ENCODE measurements around the gene AIMP1. TPM values are rescaled to one million over a fixed set of nuclear protein-coding genes. Genes with fewer than 3 reads are reported as not detected.

The AIMP1 gene
- total RNA-seq, 2 experiments from 2014 or later = 47.1 to 58.0 TPM

DNA sequence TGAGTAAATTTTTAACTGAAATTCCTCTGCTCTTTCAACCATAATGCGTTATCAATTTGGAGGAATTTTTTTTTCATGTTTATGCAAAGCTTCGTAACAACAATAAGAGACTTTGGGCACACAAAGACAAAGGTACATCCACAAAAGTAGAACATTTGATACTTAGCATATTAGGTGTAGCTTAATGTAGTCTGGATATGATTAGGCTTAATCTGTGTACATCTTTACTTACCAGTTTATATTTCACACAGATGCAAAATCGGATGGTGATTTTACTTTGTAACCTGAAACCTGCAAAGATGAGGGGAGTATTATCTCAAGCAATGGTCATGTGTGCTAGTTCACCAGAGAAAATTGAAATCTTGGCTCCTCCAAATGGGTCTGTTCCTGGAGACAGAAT lies 20.3 kb downstream of the AIMP1 start:
- Mint-ChIP-seq H3K9me3 (ENCODE audit: insufficient read depth) (peaks cover 16% of the 10 kb centered on the region), H3K4me1 (ENCODE audit: low read depth) (peaks cover 10% of the 10 kb centered on the region), H3K27me3 (ENCODE audit: low read depth) (no peaks in the 10 kb centered on the region), H3K4me3 (no peak overlapping the region), H3K36me3 (ENCODE audit: low read depth) (peaks cover 78% of the 10 kb centered on the region), H3K27ac (no peak overlapping the region)
- ChIA-PET CTCF (no interaction called here), POLR2A (no interaction called here)
- DNase-seq (no peak), ATAC-seq (no peak)

GRCh38 chr4:106337916-106338315 lies 21.6 kb downstream of the AIMP1 start:
- CTCF ChIA-PET = no interaction called here
- Mint-ChIP-seq H3K36me3 (ENCODE audit: low read depth) (peaks cover 84% of the 10 kb centered on the region), H3K27me3 (ENCODE audit: low read depth) (no peaks in the 10 kb centered on the region), H3K4me1 (ENCODE audit: low read depth) (peaks cover 12% of the 10 kb centered on the region), H3K9me3 (ENCODE audit: insufficient read depth) (peaks cover 16% of the 10 kb centered on the region), H3K4me3 (no peak overlapping the region), H3K27ac (no peak overlapping the region)
- DNase-seq = no peak
- no peak for ATAC-seq
- POLR2A ChIA-PET = no interaction called here

GRCh38 chr4:106338671-106339070 lies 22.3 kb downstream of the AIMP1 start:
- Mint-ChIP-seq H3K4me3 (no peak overlapping the region), H3K4me1 (ENCODE audit: low read depth) (peaks cover 12% of the 10 kb centered on the region), H3K36me3 (ENCODE audit: low read depth) (peaks cover 82% of the 10 kb centered on the region), H3K9me3 (ENCODE audit: insufficient read depth) (peaks cover 16% of the 10 kb centered on the region), H3K27me3 (ENCODE audit: low read depth) (no peaks in the 10 kb centered on the region), H3K27ac (no peak overlapping the region)
- POLR2A ChIA-PET = interaction anchor here (2.0 kb wide), 1 partner anchor 23 kb away, joined by 4 read pairs; the partner anchor contains the start of genes AIMP1 and TBCK
- DNase-seq = no peak
- CTCF ChIA-PET = no interaction called here
- no peak for ATAC-seq

- ChIA-PET POLR2A (interaction anchor here (2.0 kb wide), 1 partner anchor 24 kb away, joined by 4 read pairs; the partner anchor contains the start of genes AIMP1 and TBCK), CTCF (no interaction called here)
- DNase-seq (no peak), ATAC-seq (no peak)
- Mint-ChIP-seq H3K27me3 (ENCODE audit: low read depth) (no peaks in the 10 kb centered on the region), H3K27ac (no peak overlapping the region), H3K4me1 (ENCODE audit: low read depth) (peaks cover 12% of the 10 kb centered on the region), H3K9me3 (ENCODE audit: insufficient read depth) (peaks cover 16% of the 10 kb centered on the region), H3K36me3 (ENCODE audit: low read depth) (peaks cover 84% of the 10 kb centered on the region), H3K4me3 (no peak overlapping the region)
These were observed 23.1 kb downstream of the AIMP1 start for GRCh38 chr4:106339431-106339830.

GRCh38 chr4:106340774-106341173 lies 24.4 kb downstream of the AIMP1 start:
- ChIA-PET POLR2A (no interaction called here), CTCF (no interaction called here)
- no peak overlapping the region for H3K4me3 Mint-ChIP-seq
- H3K4me1 Mint-ChIP-seq (ENCODE audit: low read depth) = peaks cover 12% of the 10 kb centered on the region
- H3K27ac Mint-ChIP-seq = no peak overlapping the region
- H3K9me3 Mint-ChIP-seq (ENCODE audit: insufficient read depth) = peaks cover 16% of the 10 kb centered on the region
- peaks cover 75% of the 10 kb centered on the region for H3K36me3 Mint-ChIP-seq (ENCODE audit: low read depth)
- DNase-seq = no peak
- H3K27me3 Mint-ChIP-seq (ENCODE audit: low read depth) = no peaks in the 10 kb centered on the region
- ATAC-seq = no peak

DNA sequence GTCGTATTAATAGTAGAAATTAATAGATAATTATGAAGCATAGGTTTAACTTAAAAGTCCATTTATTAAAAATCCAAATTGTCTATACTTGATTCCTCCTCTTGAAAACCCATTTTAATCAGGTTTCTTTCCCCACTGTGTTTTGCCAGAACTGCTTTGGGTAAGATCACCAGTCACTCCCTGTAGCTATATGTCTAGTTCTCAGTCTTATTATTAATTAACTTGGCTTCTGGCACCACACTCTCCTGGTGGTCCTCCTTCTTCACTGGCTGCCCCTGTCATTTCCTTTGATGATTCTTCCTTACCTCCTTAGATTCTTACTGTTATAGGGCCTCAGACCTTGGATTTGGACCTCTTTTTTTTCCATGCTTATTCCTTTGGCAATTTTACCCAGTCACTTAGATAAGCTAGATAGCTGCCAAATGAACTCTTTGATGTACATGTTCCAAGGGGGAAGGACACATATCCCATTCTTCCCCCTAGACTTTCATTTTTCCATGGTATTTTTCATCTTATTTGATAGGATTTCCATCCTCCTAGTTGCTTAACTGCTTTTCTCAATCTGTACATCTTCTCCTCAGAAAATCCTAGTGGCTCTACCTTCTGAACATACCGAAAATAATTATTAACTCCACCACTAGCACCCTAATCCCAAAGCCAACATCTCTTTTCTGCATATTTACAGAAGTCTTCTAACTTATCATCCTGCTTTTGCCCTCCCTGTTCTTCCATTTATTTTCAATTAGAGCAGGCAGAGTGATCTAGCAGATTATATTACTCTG lies 27.7 kb downstream of the AIMP1 start:
- Mint-ChIP-seq H3K4me3 (no peak overlapping the region), H3K9me3 (ENCODE audit: insufficient read depth) (peaks cover 4% of the 10 kb centered on the region), H3K4me1 (ENCODE audit: low read depth) (peaks cover 12% of the 10 kb centered on the region), H3K27ac (no peak overlapping the region), H3K36me3 (ENCODE audit: low read depth) (peaks cover 54% of the 10 kb centered on the region), H3K27me3 (ENCODE audit: low read depth) (no peaks in the 10 kb centered on the region)
- ChIA-PET CTCF (interaction anchor here (1.1 kb wide), 1 partner anchor 16 kb away, joined by 3 read pairs; no protein-coding TSS in a partner anchor), POLR2A (no interaction called here)
- ATAC-seq (no peak), DNase-seq (no peak)

GRCh38 chr4:106344647-106344970 lies 28.3 kb downstream of the AIMP1 start:
- POLR2A ChIA-PET = no interaction called here
- Mint-ChIP-seq H3K4me3 (no peak overlapping the region), H3K9me3 (ENCODE audit: insufficient read depth) (no peaks in the 10 kb centered on the region), H3K36me3 (ENCODE audit: low read depth) (peaks cover 53% of the 10 kb centered on the region), H3K4me1 (ENCODE audit: low read depth) (peaks cover 10% of the 10 kb centered on the region), H3K27ac (no peak overlapping the region), H3K27me3 (ENCODE audit: low read depth) (no peaks in the 10 kb centered on the region)
- no peak for DNase-seq
- CTCF ChIA-PET = interaction anchor here (1.1 kb wide), 1 partner anchor 16 kb away, joined by 3 read pairs; no protein-coding TSS in a partner anchor
- no peak for ATAC-seq

- Mint-ChIP-seq H3K27me3 (ENCODE audit: low read depth) (no peaks in the 10 kb centered on the region), H3K36me3 (ENCODE audit: low read depth) (peaks cover 34% of the 10 kb centered on the region), H3K9me3 (ENCODE audit: insufficient read depth) (no peaks in the 10 kb centered on the region), H3K4me1 (ENCODE audit: low read depth) (peaks cover under 1% of the 10 kb centered on the region), H3K27ac (no peak overlapping the region), H3K4me3 (no peak overlapping the region)
- DNase-seq (no peak), ATAC-seq (no peak)
- CTCF ChIA-PET = interaction anchor here (1.0 to 1.9 kb wide), 3 partner anchors 16 to 22 kb away, joined by 3 to 7 read pairs (median 3); no protein-coding TSS in a partner anchor
- POLR2A ChIA-PET = no interaction called here
These were observed 30.8 kb downstream of the AIMP1 start for GRCh38 chr4:106347167-106347566.

DNA sequence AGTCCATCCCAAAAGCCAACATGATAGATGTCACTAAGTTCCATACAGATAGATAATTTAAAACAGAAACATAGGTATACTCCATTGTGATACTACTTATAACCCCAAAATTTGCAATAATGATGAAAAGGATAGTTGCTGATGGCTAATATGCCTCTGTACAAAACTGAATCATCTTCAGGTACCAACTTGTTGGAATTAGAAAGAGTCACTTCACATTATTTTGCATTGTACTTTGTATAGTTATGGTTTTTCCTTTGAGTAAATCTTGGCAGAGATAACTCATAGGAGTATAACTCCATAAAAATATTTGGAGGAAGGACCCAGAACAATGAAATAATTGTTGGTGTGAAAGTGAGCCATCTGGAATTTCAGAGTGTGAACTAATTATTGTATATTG lies 34.7 kb downstream of the AIMP1 start:
- ChIA-PET CTCF (interaction anchor here (1.3 kb wide), 1 partner anchor 19 kb away, joined by 5 read pairs; no protein-coding TSS in a partner anchor), POLR2A (no interaction called here)
- ATAC-seq (no peak), DNase-seq (no peak)
- H3K27ac Mint-ChIP-seq = no peak overlapping the region
- no peaks in the 10 kb centered on the region for H3K9me3 Mint-ChIP-seq (ENCODE audit: insufficient read depth)
- peaks cover 17% of the 10 kb centered on the region for H3K36me3 Mint-ChIP-seq (ENCODE audit: low read depth)
- H3K4me1 Mint-ChIP-seq (ENCODE audit: low read depth) = no peaks in the 10 kb centered on the region
- no peaks in the 10 kb centered on the region for H3K27me3 Mint-ChIP-seq (ENCODE audit: low read depth)
- no peak overlapping the region for H3K4me3 Mint-ChIP-seq

GRCh38 chr4:106353786-106354185 lies 37.4 kb downstream of the AIMP1 start:
- no peak overlapping the region for H3K27ac Mint-ChIP-seq

GRCh38 chr4:106355193-106355592 lies 38.8 kb downstream of the AIMP1 start:
- ChIA-PET CTCF (no interaction called here), POLR2A (no interaction called here)
- H3K4me3 Mint-ChIP-seq = no peak overlapping the region
- no peak for ATAC-seq
- DNase-seq = no peak
- H3K4me1 Mint-ChIP-seq (ENCODE audit: low read depth) = peaks cover 3% of the 10 kb centered on the region
- H3K36me3 Mint-ChIP-seq (ENCODE audit: low read depth) = peaks cover 4% of the 10 kb centered on the region
- no peaks in the 10 kb centered on the region for H3K9me3 Mint-ChIP-seq (ENCODE audit: insufficient read depth)
- no peak overlapping the region for H3K27ac Mint-ChIP-seq
- no peaks in the 10 kb centered on the region for H3K27me3 Mint-ChIP-seq (ENCODE audit: low read depth)

More at GRCh38 chr4:106353786-106354185, 37.4 kb downstream of the AIMP1 start:
- peaks cover 3% of the 10 kb centered on the region for H3K4me1 Mint-ChIP-seq (ENCODE audit: low read depth)
- H3K27me3 Mint-ChIP-seq (ENCODE audit: low read depth) = no peaks in the 10 kb centered on the region
- DNase-seq (no peak), ATAC-seq (no peak)
- ChIA-PET CTCF (no interaction called here), POLR2A (no interaction called here)
- H3K4me3 Mint-ChIP-seq = no peak overlapping the region
- H3K9me3 Mint-ChIP-seq (ENCODE audit: insufficient read depth) = no peaks in the 10 kb centered on the region
- H3K36me3 Mint-ChIP-seq (ENCODE audit: low read depth) = peaks cover 10% of the 10 kb centered on the region

DNA sequence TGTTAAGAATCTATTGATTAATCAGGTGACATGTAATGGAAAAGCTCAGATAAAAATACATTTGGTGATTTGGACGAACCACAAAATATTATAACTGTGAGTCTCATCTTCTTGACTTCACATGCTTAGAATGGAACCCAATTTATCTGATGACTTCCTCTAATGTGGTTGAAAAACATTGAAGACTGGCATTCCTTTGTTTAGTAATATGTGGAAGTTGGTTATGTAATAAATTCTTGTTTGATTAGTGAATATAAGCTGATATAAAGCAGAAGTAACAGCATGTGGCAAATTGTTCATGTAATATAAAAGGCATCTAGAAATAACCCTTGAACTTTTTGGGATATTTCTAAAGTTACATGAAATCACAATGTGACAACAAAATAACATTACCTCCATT lies 42.5 kb downstream of the AIMP1 start:
- H3K4me3 Mint-ChIP-seq = no peak overlapping the region
- peaks cover 10% of the 10 kb centered on the region for H3K27me3 Mint-ChIP-seq (ENCODE audit: low read depth)
- ChIA-PET CTCF (no interaction called here), POLR2A (no interaction called here)
- no peaks in the 10 kb centered on the region for H3K36me3 Mint-ChIP-seq (ENCODE audit: low read depth)
- no peak overlapping the region for H3K27ac Mint-ChIP-seq
- H3K9me3 Mint-ChIP-seq (ENCODE audit: insufficient read depth) = no peaks in the 10 kb centered on the region
- DNase-seq (no peak), ATAC-seq (no peak)
- peaks cover 3% of the 10 kb centered on the region for H3K4me1 Mint-ChIP-seq (ENCODE audit: low read depth)
